ENCODE results near the gene VMAC. TPM values are rescaled to one million over a fixed set of nuclear protein-coding genes. Genes with fewer than 3 reads are reported as not detected.

The VMAC gene
- total and polyA plus RNA-seq, 2 donors (not counting 1 experiment from before 2014, with no cell fraction given), result 27.1 to 27.2 TPM

- H3K9me3 Mint-ChIP-seq (ENCODE audit: insufficient read depth), result no peaks in the 10 kb centered on the region
- Histone ChIP-seq H3K27me3 (replicated peaks in 1 of 4; ENCODE audit: control extremely low read depth in 1 of 4, control insufficient read depth in 3 of 4, insufficient read depth in 4 of 4, low read length in 3 of 4) (no peaks in the 10 kb centered on the region), H3K36me3 (replicated peaks in 1 of 2; ENCODE audit: control extremely low read depth in 1 of 2, control insufficient read depth in 1 of 2, extremely low read depth in 1 of 2, insufficient read depth in 2 of 2, low read length in 1 of 2) (peaks cover 0 to 77% of the 10 kb centered on the region in 2 experiments), H2AFZ (ENCODE audit: insufficient read depth, low read depth, low read length, poor library complexity, severe bottlenecking) (no peak overlapping the region), H3K4me2 (replicated peaks; ENCODE audit: low read depth, low read length, poor library complexity, severe bottlenecking) (no peak overlapping the region), H3K27ac (ENCODE audit: low read length in 2 of 2) (no peak overlapping the region), H3K4me3 (ENCODE audit: control extremely low read depth in 1 of 5, extremely low read depth in 1 of 5, insufficient read depth in 1 of 5, low read depth in 2 of 5, low read length in 4 of 5) (no peak overlapping the region), H4K20me1 (ENCODE audit: control insufficient read depth, insufficient read depth, low read length, poor library complexity, severe bottlenecking) (no peaks in the 10 kb centered on the region), H3K9me3 (ENCODE audit: control extremely low read depth in 1 of 3, control insufficient read depth in 2 of 3, insufficient read depth in 1 of 3, low read length in 2 of 3) (no peaks in the 10 kb centered on the region), H3K4me1 (ENCODE audit: control insufficient read depth in 2 of 2, insufficient read depth in 2 of 2, low read length in 2 of 2) (peaks cover 0 to 3% of the 10 kb centered on the region in 2 donors), H3K9ac (ENCODE audit: low read length) (no peak overlapping the region), H3K79me2 (ENCODE audit: control insufficient read depth, insufficient read depth, low read length) (no peaks in the 10 kb centered on the region)
- H3K27ac Mint-ChIP-seq, result no peak overlapping the region
- no peaks in the 10 kb centered on the region for H3K4me1 Mint-ChIP-seq
- no peaks in the 10 kb centered on the region for H3K27me3 Mint-ChIP-seq
- TF ChIP-seq EZH2 (IDR thresholded peaks at IDR 0.05; ENCODE audit: borderline replicate concordance, insufficient read depth, low read depth, low read length, poor library complexity, severe bottlenecking), result no peak
- no peak for TF ChIP-seq CTCF (IDR thresholded peaks at IDR 0.05)
- 95% methylated on average over 10 of the region's 12 CpGs for WGBS (ENCODE audit: insufficient coverage)
- intact Hi-C loops (cut with micrococcal nuclease), result no loop called here
- ChIA-PET CTCF (interaction anchor here (1.4 kb wide), 1 partner anchor 46 kb away, joined by 3 read pairs; no protein-coding TSS in a partner anchor), POLR2A (no interaction called here)
- DNase-seq (no peak), ATAC-seq (ENCODE audit: low read depth) (no peak)
- no peak overlapping the region for H3K4me3 Mint-ChIP-seq
Measured at GRCh38 chr19:5922161-5922545, 17.5 kb downstream of the VMAC start.

GRCh38 chr19:5923356-5923755 is 18.7 kb downstream of the VMAC start:
- Histone ChIP-seq H3K36me3 (replicated peaks in 1 of 2; ENCODE audit: control extremely low read depth in 1 of 2, control insufficient read depth in 1 of 2, extremely low read depth in 1 of 2, insufficient read depth in 2 of 2, low read length in 1 of 2) (peaks cover 0 to 81% of the 10 kb centered on the region in 2 experiments), H3K4me1 (ENCODE audit: control insufficient read depth in 2 of 2, insufficient read depth in 2 of 2, low read length in 2 of 2) (peaks cover 0 to 15% of the 10 kb centered on the region in 2 donors), H3K27ac (ENCODE audit: low read length in 2 of 2) (no peak overlapping the region), H3K9ac (ENCODE audit: low read length) (no peak overlapping the region), H3K4me3 (ENCODE audit: control extremely low read depth in 1 of 5, extremely low read depth in 1 of 5, insufficient read depth in 1 of 5, low read depth in 2 of 5, low read length in 4 of 5) (no peak overlapping the region), H4K20me1 (ENCODE audit: control insufficient read depth, insufficient read depth, low read length, poor library complexity, severe bottlenecking) (no peaks in the 10 kb centered on the region), H3K9me3 (ENCODE audit: control extremely low read depth in 1 of 3, control insufficient read depth in 2 of 3, insufficient read depth in 1 of 3, low read length in 2 of 3) (no peaks in the 10 kb centered on the region), H2AFZ (ENCODE audit: insufficient read depth, low read depth, low read length, poor library complexity, severe bottlenecking) (no peak overlapping the region), H3K79me2 (ENCODE audit: control insufficient read depth, insufficient read depth, low read length) (no peaks in the 10 kb centered on the region), H3K27me3 (replicated peaks in 1 of 4; ENCODE audit: control extremely low read depth in 1 of 4, control insufficient read depth in 3 of 4, insufficient read depth in 4 of 4, low read length in 3 of 4) (no peaks in the 10 kb centered on the region), H3K4me2 (replicated peaks; ENCODE audit: low read depth, low read length, poor library complexity, severe bottlenecking) (no peak overlapping the region)
- ATAC-seq (ENCODE audit: low read depth), result no peak
- no peak for DNase-seq
- H3K27ac Mint-ChIP-seq, result no peak overlapping the region
- H3K27me3 Mint-ChIP-seq, result no peaks in the 10 kb centered on the region
- CTCF ChIA-PET, result interaction anchor here (1.4 kb wide), 1 partner anchor 44 kb away, joined by 3 read pairs; no protein-coding TSS in a partner anchor
- intact Hi-C loops (cut with micrococcal nuclease), result no loop called here
- no peak overlapping the region for H3K4me3 Mint-ChIP-seq
- TF ChIP-seq CTCF (IDR thresholded peaks at IDR 0.05) (no peak), EZH2 (IDR thresholded peaks at IDR 0.05; ENCODE audit: borderline replicate concordance, insufficient read depth, low read depth, low read length, poor library complexity, severe bottlenecking) (no peak)
- 98% methylated on average over 16 of the region's 16 CpGs for WGBS (ENCODE audit: insufficient coverage)
- no peaks in the 10 kb centered on the region for H3K9me3 Mint-ChIP-seq (ENCODE audit: insufficient read depth)
- POLR2A ChIA-PET, result no interaction called here
- peaks cover 11% of the 10 kb centered on the region for H3K4me1 Mint-ChIP-seq

All from B cell (primary cell).